Measurements from ENCODE around the gene RAB24.
A peak's percentile ranks its signal among the peaks of the same experiment; 100 is the strongest.

The RAB24 gene

DNA sequence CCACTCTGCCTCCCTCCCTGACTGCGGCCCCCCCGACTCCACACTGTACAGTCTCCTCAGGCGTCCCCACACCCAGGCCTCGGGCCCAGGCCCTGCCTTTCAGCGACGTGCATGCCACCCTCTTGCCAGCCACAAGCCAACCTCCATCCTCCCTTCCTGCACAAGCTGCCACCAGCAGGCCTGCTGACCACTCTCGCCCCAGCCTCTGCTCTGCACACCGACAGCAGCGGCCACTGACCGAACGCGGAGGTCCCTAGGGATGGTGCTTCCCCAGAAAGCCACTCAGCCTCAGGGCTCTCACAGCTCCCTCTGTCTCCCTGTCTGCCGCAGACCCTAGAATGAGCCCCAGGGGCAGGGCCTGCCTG is 29.4 kb upstream of the RAB24 start:
- DNase-seq = no peak

DNA sequence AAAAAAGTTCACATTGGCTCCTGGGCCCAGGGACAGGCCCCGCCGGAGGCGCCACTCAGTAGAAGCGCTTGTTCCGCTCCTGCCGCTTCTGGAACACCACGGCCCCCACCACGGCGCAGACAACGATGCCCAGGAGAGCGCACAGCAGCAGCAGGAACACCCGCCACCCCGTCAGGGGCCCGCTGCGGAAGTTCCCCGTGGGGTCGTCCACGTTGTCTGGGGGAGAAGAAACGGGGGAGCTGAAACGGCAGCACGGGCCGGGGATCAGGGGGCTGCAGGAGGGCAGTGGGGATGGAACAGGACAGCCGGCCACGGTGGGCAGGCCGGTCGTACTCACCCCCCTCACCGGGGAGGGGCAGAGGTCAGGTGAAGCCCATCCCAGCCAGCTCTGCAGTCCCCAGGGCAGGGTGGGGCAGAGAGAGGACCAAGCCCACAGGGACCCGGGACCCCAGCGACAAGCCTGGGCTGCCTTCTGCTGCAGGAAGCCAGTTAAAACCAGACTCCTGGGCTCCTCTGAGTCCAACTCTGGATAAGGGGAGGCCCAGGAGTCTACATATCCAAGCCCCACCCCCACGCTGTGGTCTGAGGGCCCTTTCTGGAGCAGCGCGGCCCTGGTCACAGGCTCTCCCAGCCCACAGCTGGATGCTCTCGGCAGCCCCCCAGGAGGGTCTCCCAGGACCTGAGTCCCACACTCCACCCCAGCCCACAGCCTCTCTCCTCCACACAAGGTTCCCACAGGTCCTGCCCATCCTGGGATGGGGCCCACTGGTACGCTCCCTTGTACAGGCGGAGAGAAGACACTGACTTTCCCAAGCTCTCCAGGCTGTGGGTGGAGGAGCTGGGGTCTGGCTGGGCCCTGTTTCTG is 28.7 kb upstream of the RAB24 start:
- DNase-seq = no peak

DNA sequence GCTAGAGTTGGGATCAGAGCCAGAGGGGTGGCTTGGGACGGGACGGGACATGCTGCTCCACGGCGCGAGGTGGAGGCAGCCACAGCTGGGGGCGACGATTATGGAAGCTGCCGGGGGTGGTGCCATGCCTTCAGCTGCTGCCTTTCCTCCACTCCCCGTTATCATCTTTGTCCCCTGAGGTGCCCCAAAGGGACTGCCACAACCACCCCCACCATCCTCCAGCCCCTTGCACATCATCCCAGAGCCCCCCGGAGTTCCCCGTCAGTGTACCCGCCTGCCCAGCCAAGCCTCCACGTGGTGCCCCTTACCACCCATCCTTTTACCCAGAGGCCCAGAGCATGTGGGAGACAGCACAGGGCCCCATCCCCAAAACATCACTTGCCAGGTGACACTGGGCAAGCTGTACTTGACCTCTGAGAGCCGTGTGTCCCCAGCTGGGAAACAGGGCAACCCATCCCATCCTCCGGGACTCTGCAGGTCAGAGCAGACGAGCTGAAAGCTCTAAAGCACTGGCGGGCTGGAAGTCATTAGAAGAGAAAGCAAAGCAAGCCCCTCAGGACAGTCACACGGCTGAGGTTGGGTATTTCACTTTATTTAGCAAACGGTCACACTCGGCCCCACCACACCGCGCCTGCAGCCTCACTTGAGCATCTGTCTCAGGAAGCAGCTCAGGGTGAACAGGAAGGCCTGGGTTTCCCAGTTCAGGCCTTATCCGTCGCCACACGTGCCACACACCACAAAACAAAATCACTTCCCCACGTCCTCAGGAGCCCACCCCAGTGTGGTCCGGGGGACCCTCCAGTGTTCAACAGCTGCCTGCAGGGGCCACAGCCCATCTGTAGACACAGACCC is 27.7 kb upstream of the RAB24 start:
- DNase-seq = no peak

DNA sequence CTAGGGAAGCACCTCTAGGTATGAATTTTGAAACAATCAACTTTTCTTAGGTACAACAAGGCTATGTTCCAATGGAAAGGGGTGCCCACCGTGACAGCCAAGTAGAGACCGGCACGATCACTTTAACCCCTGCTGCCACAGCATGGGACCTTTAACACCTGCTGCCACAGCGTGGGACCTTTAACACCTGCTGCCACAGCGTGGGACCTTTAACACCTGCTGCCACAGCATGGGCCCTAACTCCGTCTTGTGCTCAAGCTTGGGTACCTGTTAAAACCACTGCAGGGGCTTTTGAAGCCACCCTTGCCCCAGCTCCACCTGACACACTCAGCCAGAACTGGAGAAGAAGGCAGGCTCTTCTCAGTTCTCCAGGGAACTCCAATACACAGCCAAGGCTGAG is 26.4 kb upstream of the RAB24 start:
- DNase-seq = no peak

DNA sequence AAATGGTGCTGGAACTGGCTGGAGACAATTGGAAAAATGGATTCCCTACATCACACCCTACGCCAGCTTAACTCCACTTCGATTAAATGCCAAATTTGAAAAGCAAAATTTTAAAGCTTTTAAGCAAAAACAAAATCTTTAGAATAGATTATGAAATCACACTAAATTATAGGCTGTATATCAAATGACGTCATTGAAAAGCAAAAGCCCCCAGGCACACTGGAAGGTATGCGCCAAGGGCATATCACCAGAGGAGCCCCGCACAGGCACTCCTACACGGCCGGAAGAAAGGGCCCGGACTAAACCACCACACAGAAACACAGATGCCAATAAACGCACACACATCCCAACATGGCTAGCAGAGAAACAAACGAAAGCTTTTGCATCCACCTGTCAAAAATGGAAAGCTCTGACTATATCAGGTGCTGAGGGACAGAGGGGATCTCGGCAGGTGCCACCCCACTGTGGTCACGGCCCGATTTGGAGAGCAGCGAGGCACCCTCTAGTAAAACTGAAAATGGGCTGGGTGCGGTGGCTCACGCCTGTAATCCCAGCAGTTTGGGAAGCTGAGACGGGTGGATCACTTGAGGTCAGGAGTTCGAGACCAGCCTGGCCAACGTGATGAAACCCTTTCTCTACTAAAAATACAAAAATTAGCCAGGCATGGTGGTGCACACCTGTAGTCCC is 25.2 kb upstream of the RAB24 start:
- no peak for DNase-seq

DNA sequence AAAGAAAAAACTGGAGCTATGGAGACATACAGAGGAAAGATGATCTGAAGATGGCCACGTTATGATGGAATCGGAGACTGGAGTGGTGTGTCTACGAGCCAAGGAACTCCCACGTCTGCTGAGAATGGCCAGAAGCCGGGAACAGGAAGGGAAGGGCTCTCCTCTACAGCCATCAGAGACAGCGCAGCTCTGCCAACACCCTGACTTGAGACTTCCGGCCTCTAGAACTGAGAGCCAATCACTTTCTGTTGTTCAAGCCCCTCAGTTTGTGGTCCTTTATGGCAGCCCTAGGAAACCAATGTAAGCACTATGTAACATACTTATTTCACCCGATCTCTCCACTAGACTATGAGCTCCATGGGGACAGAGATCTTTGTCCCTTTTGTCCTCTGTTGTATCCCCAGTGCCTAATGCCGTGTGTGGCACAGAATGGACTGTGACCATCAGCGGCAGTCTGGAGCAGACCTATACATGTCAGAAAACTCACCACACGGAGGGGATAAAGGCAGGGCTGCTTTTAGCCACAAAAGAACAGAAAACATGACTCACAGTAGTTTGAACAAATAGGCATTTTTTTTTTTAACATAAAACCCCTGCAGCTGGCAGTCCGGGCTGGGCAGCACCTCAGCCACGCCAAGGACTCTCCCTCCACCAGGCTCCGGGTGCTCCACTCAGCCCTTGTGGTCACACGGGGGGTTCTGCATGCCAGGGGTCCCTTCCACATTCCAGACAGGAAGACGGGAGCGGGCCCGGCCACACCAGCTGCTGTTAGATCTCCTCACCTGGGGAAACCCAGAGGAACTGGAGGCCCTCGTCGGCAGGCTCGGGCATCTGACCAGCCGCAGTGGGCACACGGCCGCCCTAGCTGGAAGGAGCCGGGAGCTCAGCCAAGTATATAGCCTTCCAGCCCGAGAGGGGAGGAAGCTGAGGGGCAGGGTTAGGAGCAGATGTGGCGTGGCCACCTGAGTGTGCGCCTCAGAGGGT is 24.3 kb upstream of the RAB24 start:
- no peak for DNase-seq

DNA sequence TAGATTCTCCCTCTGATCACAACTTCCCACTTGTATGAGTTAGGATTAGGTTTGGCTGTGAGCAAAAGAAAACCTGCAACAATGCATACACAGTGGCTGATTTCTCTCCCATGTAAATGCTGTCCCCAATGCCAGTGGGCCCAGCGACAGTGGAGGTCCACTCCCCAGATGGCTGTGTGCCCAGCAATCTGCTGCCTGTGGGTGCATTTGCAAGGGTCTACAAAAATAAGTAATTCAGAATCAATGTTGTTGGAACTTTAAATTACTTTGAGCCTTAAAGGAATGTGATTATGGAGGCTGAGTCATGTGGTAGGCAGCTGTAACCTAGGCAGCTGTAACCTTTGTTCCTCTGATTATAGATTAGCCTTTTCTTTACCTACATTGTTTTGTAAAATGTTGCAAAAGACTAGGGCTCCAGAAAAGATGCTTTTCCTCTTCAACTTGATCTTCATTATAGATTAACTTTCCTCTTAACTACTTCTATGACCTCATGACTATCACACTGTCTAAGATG is 22.4 kb upstream of the RAB24 start:
- no peak for DNase-seq

DNA sequence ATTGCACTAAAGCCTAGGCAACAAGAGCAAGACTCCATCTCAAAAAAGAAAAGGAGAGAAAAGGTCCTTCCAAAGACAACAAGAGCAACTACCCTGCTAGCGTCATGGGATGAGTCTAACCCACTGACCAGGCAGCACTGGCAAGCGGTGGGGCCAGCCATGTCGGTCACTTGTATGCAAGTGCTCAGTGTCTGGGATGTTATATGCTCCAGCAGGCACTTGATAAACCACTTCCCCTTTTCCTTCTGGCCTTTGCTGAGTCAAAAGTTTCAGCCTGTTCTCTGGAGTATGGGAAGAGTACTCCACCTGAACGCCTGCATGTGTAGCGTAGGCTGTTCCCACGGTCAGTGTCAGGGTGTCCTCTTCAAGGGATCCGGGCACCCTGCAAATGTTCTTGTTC is 17.4 kb upstream of the RAB24 start:
- DNase-seq = no peak

DNA sequence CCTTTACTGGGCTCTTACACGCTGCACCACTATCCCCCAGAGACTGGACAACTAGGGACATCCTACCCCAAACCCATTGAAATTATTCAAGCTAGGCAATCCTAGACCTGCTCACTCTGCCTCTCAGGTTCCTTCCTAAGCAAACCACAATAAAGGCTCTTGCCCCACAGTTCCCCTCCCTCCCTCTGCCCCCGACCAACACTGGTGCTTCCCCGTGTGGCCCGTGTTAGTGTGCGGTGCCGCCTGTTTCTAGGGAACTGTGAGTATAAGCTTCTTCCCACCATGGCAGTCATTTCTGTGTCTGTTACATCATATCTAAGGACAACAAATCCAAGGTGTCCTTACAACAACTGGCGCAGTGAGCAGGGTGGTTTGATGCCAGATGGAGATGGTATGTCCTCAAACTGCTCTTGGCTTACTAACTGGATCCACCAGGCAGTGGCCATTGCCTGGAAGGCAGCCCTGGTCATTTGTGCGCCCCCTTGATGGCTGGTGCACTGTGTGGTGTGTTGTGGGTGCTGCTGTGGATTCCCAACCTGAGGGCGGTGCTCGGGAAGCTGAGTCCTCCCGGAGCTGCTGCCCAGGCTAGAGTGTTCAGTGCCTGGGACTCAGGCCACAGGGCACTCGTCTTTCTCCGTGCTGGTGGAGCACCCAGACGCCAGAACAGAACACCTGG is 16.5 kb upstream of the RAB24 start:
- no peak for DNase-seq

DNA sequence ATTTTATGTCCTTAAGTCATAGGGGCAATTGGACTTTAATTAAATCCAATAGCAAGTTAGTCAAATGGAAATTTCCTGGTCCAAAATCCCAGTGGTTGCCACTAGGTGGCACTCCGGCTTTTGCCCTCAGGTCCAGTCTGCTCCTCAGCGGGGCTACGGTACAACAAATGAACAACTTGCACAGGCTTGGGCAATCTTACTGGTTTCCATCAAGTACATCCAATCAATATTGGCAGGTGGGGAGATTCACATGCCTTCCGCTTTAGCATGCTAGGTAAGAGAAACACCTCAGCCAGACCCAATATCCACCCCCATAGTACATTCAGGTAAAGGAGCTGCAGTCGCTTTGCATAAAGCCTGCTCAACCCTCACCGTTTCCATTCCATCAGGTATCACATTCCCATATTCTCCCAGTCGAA is 14.4 kb upstream of the RAB24 start:
- DNase-seq = peak; percentile 87

DNA sequence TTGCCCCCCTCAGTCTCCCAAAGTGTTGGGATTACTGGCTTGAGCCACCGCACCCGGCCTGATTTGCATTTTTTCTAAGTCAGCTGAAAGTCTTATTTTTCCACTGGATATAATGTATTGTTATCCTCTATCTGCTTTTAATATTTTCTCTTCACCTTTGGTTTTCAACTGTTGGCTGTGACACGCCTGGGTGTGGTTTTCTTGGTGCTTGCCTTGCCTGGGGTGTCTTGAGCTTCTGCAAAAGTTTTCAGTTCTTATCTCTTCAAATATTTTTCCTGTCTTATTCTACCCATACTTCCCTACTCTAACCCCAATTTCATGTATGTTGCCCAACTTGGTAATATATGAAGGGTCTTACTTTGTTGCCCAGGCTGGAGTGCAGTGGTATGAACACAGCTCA is 12.5 kb upstream of the RAB24 start:
- no peak for DNase-seq

DNA sequence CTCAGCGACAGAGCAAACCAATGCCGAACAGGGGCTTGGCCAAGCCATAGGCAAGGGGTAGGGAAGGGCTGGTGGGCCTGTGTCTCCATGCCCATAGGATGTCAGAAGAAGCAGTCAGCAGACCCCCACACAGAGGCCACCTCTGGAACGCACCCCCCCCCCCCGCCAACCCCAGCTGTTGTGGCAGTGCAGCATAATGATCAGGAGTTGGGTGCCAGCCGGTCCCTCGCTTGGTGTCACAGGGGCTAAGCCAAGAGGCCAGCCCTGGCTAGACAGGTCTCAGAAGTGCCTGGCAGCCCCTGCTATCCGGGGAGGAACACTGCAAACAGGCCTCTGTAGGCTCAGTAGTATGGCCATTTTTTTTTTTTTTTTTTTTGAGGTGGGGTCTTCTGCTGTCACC is 11.9 kb upstream of the RAB24 start:
- no peak for DNase-seq

DNA sequence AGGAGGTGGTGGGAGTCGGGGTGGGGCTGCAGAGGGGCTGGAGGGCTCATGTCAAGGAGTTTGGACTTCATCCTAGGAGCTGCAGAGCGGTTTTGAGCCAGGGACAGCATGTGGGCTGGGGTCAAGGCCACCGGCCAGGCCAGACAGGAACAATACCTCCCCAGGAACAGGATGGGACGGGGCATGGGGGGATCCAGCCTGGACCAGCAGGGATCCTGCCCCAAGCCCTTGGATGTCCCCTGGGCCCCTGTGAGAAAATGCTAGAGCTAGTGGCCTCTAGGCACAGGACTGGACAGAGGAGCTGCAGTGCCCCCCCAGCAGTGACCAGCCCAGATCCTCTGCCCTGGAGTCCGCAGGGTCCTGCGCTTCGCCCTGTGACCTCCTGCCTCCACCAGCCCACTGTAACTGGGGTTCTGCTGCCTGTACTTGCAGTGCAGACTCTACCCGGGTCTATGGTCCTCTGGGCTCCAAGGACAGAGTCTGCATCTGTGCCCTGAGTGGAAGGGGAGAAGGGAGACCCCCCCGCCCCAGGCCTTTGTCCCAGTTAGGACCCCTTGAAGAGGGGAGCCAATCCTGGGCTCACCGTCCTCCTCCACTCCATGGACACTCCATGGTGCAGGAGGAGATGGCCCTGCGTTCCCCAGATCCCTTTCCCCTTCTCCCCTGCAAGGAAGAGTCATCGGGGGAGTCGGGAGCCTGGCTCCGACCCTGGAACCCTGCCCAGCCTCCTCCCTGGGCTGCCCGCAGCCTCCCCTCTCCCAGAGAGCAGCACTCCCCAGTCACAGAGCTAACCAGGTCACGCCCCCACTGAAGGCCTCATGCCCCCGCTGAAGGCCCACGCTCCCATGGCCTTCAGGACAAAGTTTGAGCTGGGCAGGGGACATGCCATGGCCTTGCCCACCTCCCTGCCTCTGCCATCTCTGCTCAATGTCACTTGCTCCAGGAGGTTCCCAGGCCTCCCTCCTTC is 11.1 kb upstream of the RAB24 start:
- no peak for DNase-seq

DNA sequence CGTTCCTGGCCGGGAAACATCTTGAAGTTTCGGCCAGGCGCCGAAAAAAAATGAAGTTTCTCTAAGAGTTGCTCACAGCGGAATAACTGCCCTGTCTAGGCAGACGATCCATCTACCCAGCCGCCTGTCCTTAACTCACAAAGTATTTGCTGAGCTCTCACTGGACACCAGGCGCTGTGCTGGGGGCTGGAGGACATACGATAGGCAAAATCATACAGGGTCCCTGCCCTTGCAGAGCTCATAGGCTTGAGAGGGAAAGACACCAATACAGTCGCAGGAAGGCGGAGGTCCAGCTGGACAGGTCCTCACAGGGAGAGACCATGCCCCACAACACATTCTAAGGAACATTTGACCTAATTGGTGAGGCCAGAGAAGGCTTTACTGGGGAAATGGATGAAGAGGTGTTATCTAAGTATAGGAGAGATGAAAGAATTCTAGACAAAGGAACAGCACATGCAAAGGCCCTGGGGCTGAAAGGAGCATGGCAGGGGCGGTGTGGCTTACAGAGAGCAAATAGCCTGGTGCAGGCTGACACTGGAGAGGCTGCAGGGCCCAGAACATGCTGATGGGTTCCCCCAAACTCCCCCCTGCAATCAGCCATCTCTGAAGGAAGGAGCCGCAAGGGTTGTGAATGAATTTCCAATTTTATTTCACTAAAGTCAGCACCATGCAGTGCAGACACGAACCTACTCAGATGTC is 10.2 kb upstream of the RAB24 start:
- no peak for DNase-seq

DNA sequence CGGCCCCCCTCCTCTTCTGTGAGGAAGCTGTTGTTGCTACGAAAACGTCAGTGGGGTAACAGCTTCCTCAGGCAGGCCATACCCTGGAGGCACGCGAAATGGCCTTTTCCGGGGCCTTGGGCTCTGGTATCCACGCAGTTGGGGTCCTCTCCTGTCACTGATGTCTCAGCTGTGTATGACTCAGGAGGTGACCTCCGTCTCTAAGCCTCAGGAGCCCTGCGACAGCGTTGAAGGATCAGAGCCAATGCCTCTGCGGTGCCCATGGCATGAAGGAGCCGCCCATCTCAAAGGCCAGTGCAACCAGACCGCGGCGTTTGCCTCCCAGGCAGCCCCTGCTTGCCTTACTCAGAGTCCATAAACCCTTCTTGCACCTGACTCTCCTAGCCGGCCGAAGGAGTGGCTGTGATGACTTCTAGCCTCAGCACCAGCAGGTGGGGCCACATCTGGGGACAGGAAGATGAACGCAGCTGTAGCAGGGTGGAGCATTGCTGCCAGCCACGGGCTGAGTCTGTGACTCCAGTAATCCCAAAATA is 9.2 kb upstream of the RAB24 start:
- DNase-seq = no peak

DNA sequence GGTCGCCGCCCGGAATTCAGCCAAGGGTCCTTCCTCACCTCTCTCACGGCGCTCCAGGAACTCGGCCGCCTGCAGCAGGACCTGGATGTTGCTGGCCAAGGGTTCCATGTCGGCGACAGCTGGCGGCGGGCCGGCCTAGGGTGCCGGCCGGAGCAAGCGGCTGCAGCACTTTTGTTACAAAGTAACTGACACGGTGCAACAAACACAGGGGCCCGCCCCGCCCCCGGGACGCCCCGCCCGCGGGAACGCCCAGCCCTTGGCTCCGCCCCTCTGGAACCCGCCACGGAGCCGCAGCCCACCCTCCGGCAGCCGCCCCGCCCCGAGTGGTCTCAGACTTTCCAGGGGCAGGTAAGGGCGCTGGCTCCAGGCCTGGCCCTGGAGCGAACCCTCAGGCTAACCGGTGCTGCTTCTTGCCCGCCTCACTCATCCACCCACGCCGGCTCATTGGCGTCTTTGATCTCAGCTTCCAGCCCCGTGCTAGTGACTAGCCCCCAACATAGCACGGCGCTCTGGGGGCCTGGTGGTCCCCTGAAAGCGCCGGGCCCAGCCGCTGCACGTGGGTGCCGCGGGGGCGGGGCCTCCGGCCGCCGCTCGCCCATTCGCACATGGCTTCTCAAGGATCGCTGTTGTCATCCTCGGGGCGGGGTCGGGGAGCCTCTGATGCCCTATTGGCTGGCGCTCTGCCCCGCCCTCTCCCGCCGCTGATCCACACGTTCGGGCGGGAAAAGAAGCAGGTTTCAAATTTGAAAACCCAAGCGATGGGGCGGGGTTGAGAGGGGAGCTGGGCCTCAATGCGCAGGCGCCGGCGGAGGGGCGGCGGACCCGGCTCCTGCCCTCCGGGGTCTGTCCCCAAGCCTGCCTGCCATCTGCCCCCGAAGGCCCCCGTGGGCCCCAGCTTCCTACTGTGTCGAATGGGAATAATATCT is 8.5 kb upstream of the RAB24 start, which contains the start of gene MXD3:
TSS of gene MXD3 (minus strand) at position 176 of the 926 bp plus-strand sequence. CDS start at position 108, 68 bp downstream.
- DNase-seq = peak; percentile 95

DNA sequence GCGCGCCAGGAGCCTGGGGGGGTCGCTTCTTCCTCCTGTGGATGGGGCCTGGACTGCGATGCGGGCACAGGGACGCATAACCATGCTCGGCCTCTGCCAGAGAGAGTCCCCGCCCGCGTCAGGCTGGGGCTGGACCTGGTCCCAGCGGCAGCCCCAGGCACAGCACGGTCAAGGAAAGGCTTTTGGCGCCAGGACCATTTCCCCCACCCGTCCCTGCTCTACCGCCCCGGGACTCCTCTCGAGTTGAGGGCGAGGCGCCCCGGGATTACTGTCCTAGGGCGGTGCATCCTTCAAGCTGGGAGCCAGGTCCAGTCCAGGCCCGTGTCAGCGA is 7.8 kb upstream of the RAB24 start:
- no peak for DNase-seq

DNA sequence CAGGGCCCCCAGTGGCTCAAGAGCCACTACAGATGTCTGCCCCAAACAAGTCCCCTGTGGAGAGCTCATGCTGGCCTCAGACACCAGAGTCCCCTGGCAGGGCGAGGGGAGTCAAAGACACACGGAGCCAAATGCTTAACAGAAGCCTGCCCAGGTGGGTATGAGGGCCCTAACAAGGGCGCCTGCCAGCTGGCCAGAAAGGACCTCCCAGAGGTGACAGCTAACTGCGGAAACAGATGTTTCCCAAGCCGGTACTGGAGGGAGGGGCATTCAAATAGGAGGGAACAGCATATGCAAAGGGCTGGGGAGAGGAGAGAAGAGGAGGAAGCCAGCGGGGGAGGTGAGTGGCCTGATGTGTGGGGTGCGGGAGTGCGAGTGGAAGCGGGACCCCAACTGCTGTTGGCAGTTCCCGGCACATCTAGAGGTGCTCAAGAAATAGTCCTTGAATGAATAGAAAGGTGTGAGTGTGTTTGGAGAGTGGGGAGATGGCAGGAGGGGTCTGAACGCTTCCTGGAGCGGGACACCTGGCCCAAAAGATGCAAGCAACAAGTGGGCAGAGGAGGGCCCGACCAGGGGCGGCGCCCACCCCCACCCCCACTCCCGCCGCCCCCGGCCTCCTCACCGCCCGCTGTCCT is 7.4 kb upstream of the RAB24 start:
- no peak for DNase-seq

Data from activated CD8-positive, alpha-beta memory T cell treated with anti-CD3 and anti-CD28 coated beads for 24 hours (primary cell).